Measurements from ENCODE around the gene TEAD4.
A peak's percentile ranks its signal among the peaks of the same experiment; 100 is the strongest.

TEAD4 gene

DNA sequence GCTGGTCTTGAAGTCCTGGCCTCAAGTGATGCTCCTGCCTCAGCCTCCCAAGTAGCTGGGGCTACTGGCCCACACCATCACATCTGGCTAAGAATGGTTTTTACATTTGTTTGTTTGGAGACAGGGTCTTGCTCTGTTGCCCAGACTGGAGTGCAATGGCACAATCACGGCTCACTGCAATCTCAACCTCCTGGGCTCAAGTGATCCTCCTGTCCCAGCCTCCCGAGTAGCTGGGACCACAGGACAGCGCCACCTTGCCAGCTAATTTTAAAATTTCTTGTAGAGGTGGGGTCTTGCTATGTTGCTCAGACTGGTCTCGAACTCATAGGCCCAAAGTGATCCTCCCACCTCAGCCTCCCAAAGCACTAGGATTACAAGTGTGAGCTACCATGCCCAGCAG lies 89.3 kb downstream of the TEAD4 start:
- no peak for DNase-seq (ENCODE audit: low read depth)
- TF ChIP-seq, protein P1, sequence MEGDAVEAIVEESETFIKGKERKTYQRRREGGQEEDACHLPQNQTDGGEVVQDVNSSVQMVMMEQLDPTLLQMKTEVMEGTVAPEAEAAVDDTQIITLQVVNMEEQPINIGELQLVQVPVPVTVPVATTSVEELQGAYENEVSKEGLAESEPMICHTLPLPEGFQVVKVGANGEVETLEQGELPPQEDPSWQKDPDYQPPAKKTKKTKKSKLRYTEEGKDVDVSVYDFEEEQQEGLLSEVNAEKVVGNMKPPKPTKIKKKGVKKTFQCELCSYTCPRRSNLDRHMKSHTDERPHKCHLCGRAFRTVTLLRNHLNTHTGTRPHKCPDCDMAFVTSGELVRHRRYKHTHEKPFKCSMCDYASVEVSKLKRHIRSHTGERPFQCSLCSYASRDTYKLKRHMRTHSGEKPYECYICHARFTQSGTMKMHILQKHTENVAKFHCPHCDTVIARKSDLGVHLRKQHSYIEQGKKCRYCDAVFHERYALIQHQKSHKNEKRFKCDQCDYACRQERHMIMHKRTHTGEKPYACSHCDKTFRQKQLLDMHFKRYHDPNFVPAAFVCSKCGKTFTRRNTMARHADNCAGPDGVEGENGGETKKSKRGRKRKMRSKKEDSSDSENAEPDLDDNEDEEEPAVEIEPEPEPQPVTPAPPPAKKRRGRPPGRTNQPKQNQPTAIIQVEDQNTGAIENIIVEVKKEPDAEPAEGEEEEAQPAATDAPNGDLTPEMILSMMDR (conservative IDR thresholded peaks at IDR 0.05; ENCODE audit: low read length) = no peak
- no peak overlapping the region for H3K4me3 ChIP-seq (ENCODE audit: low read length)

DNA sequence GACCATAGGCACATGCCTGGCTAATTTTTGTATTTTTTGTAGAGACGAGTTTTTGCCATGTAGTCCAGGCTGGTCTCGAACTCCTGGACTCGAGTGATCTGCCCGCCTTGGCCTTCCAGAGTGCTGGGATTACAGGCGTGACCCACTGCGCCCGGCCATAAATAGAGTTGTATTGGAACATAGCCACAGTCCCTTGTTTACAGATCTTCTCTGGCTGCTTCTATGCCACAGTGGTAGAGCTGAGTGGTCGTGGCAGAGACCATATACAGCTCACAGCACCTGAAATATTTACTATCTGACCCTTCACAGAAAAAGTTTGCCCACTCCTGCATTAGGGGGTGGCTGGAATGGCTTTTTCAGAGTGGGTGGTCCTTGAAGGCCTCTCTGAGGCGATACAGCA lies 90.0 kb downstream of the TEAD4 start:
- H3K4me3 ChIP-seq (ENCODE audit: low read length) = no peak overlapping the region
- TF ChIP-seq, protein P1 (conservative IDR thresholded peaks at IDR 0.05; ENCODE audit: low read length) = no peak
- no peak for DNase-seq (ENCODE audit: low read depth)

DNA sequence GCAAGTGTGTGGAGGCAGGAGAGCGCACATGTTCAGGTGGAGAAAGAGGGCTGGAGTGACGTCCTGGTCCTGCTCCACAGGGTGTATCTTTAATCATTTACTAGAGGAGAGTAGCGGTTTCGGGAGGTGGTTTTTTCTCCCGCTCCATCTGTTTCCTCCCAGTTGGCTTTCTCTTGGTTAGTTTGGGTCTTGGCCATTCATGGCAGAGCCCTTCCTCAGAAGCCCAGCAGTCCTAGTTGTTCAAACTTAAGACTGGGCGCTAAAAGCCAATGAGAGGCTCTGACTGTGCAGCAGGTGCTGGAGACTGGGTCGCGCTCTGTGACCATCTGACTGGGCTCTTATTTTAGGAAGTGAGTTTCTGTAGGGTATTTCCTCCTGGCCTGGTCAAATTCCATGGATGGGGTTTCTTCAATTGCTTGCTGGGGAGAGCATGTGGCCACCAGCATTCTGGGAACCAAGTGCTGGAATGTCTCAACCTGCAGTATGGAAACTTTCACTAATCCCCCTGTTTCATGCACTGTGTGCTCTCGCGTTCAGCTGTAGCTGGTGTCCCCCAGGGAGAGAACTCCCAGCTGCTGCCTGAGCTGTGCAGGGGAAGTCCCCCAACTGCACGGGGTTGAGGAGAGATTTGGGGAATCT lies 90.5 kb downstream of the TEAD4 start:
- no peak overlapping the region for H3K4me3 ChIP-seq (ENCODE audit: low read length)

DNA sequence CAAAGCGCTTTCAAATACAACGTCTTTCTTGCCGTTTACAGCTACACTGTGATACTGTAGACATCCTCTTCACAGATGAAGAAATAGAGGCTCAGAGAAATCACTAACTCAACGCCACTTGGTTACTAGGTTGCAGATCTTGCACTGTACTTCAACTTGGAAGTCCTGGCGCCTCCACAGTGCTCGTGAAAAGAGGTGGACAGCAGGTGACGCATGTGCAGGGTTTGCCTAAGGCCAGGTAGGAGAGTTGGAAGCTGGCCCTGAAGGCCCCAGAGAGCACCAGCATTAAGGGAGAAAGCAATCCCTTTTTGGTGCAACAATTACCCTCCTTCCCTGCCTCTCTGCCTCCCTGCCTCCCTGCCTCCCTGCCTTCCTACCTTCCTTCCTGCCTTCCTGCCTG lies 95.2 kb downstream of the TEAD4 start:
- TF ChIP-seq, protein P1 (conservative IDR thresholded peaks at IDR 0.05; ENCODE audit: low read length) = no peak
- no peak overlapping the region for H3K4me3 ChIP-seq (ENCODE audit: low read length)
- no peak for DNase-seq (ENCODE audit: low read depth)

More for the DNA sequence above, 90.5 kb downstream of the TEAD4 start:
- TF ChIP-seq, protein P1 (conservative IDR thresholded peaks at IDR 0.05; ENCODE audit: low read length) = no peak
- DNase-seq (ENCODE audit: low read depth) = no peak

DNA sequence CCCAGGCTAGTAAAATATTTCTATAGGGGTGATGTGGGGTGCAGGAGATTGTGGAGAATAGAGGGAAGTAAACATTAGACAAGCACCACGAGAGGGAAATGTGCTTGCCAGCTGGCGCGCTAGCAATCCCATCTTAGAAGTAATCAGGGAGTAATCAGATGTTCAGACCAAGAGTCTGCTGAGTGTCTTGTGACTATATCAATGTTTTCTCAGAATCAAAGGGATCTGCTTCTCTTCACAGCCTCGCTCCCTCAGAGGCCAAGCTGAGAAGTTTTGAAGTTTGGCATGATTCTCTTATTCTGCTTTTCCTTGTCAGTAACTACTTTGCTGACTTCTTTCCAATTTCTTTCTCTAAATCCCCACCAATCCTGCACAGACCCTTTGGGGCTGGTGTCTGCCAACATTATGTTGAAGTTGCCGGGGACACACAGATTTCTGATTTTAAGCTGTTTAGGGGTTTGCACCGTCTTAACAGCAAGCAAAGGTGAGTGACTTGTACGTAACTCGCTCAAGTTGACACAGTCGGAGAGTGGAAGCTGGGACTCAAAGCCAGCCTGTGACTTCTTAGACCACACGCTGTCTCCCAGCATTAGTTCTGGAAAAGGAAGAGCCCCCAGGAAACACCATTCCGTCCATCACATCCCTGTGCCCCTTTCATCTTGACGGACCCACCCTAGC lies 96.0 kb downstream of the TEAD4 start:
- H3K4me3 ChIP-seq (ENCODE audit: low read length) = no peak overlapping the region
- TF ChIP-seq, protein P1 (conservative IDR thresholded peaks at IDR 0.05; ENCODE audit: low read length) = no peak
- peak; percentile 10 for DNase-seq (ENCODE audit: low read depth)

DNA sequence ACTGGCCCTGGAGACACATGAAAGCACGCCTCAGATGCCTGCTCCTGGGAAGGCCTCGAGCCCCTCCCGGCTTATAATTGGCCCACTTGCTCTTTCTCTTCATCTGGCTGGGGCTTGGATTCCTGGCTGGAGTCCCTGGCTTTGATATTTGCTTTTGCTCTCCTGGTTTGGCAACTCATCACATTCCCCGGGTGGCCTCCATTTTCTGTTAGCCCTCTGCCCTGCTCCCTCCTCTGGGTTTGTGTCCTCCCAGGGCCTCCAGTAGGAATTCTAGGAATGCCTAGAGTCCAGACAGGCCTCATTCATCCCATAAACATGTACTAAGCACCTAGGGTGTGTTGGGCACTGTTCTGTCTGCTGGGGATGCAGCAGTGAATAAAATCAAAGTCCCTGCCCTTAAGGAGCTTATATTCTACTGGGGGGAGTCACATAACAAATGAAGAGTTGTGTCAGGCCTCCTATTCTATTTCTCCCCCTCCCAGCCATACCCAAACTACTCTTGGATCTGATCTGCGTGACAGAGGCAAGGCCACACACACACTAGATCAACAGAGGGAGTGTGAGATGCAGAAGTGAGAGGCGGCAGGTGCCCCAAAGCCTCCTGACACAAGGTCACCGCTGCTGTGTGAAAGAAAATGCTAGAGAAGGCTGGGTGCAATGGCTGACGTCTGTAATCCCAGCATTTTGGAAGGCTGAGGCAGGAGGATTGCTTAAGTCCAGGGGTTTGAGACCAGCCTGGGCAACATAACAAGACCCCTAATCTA lies 96.7 kb downstream of the TEAD4 start:
- H3K4me3 ChIP-seq (ENCODE audit: low read length) = no peak overlapping the region
- TF ChIP-seq, protein P1 (conservative IDR thresholded peaks at IDR 0.05; ENCODE audit: low read length) = no peak
- DNase-seq (ENCODE audit: low read depth) = peak; percentile 34

Measured in AG10803 (cell line).